NCI-H2171 (cell line): ENCODE measurements around the gene STAP2.
A peak's percentile ranks its signal among the peaks of the same experiment; 100 is the strongest.

Experiments
- DNase-seq: peaks from one replicate; lab custom pipeline; 2025; lab: John Stamatoyannopoulos, UW

STAP2 gene

GRCh38 chr19:4327252-4327876 is 11.3 kb downstream of the STAP2 start:
- peak; percentile 79 for DNase-seq

DNA sequence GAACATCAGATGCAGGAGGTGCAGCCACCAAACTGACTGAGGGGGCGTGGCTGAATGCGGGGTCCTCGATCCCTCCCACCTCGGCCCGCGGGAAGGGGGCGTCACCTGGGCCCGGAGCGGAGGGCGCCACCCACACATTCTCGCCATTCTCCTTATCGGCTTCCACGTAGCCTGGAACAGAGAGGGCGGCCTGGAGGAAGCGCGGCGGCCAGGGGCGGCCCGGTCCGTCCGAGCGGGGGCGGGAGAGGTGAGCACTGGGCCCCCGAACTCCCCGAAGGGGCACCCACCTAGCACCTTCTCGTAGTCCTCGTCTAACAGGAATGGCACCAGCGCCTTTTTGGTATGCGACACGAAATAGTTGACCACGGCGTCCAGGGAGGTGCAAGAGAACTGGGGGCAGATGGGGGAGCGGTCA is 11.8 kb downstream of the STAP2 start:
- no peak for DNase-seq

GRCh38 chr19:4326215-4326836 is 12.3 kb downstream of the STAP2 start:
- DNase-seq: no peak

GRCh38 chr19:4324228-4324627 is 14.4 kb downstream of the STAP2 start:
- no peak for DNase-seq

DNA sequence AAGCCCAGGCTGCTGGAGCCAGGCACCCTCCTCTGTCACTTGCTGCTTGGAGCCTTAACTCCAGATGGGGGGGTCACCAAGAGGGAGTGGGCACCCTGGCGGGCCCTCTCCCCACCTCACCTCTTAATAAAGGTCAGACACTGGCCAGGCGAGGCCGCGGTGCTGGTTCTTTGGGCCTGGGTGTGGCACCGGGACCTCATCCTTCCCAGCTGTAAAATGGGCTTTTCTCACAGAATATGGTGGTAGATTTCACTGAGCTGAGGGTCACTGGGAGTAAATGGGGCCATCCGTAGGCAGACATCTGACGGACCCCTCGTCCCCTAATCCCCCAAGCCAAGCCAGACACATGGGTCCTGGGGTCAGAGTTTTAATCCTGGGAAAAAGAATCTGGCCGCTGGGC is 14.9 kb downstream of the STAP2 start:
- DNase-seq: no peak

DNA sequence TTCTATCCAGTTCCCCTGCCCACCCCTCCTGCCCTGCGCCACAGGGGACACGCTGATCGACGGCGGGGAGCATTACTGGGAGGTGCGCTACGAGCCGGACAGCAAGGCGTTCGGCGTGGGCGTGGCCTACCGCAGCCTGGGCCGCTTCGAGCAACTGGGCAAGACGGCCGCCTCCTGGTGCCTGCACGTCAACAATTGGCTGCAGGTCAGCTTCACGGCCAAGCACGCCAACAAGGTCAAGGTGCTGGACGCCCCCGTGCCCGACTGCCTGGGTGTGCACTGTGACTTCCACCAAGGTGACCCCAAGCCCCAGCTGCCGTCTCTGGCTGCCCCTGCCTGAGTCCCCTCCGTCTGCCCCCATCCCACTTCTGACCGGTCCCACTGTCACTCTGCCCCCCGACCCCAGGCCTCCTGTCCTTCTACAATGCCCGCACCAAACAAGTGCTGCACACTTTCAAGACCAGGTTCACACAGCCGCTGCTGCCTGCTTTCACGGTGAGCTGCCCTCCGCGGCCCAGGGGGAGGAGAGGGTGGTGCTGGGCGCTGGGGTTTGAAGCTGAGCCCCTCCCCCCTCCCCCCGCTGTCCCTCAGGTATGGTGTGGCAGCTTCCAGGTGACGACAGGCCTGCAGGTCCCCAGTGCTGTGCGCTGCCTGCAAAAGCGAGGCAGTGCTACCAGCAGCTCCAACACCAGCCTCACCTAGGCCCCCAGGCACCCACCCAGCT is 15.5 kb downstream of the STAP2 start:
- no peak for DNase-seq

- DNase-seq: no peak
These were observed 18.2 kb downstream of the STAP2 start for GRCh38 chr19:4320419-4320818.

GRCh38 chr19:4319067-4319718 is 19.4 kb downstream of the STAP2 start:
- no peak for DNase-seq

- DNase-seq: no peak
These were observed 20.2 kb downstream of the STAP2 start for GRCh38 chr19:4318460-4318859.

DNA sequence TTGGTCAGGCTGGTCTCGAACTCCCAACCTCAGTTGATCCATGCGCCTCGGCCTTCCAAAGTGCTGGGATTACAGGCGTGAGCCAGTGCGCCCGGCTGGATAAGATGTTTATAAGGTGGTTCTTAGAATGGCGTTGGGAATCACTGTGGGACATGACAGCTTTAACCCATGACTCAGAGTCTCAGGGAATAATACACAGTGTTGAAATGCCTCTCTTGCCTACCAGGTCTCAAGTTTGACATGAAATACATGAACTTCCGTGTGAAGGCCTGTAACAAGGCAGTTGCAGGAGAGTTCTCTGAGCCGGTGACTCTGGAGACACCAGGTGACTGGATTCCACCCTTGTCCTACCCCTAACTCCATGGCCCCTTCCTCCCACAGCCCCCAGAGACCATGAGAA is 21.7 kb downstream of the STAP2 start:
- no peak for DNase-seq

DNA sequence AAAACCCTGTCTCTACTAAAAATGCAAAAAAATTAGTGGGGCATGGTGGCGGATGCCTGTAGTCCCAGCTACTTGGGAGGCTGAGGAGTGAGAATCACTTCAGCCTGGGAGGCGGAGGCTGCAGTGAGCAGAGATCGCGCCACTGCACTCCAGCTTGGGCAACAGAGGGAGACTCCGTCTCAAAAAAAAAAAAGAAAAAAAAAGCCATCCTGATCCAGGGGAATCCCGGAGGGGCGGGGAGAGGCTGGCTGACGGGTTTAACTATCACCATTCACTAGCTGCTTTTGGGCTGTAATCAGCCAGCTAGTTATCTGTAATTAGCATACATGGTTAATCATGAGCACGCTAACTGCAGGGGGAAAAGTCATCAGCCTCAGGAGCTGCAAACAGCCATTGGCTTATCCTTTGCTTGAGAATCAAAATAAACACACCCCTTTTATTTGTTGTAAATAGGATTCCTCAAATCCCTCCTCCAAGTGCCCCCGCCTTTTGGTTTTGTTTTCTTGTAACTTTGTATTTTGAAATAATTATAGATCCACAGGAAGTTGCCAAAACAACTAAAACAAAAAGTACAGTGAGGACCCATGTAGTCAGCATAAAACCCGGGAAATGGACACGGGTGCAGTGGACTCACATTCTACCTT is 24.7 kb downstream of the STAP2 start:
- DNase-seq: no peak

DNA sequence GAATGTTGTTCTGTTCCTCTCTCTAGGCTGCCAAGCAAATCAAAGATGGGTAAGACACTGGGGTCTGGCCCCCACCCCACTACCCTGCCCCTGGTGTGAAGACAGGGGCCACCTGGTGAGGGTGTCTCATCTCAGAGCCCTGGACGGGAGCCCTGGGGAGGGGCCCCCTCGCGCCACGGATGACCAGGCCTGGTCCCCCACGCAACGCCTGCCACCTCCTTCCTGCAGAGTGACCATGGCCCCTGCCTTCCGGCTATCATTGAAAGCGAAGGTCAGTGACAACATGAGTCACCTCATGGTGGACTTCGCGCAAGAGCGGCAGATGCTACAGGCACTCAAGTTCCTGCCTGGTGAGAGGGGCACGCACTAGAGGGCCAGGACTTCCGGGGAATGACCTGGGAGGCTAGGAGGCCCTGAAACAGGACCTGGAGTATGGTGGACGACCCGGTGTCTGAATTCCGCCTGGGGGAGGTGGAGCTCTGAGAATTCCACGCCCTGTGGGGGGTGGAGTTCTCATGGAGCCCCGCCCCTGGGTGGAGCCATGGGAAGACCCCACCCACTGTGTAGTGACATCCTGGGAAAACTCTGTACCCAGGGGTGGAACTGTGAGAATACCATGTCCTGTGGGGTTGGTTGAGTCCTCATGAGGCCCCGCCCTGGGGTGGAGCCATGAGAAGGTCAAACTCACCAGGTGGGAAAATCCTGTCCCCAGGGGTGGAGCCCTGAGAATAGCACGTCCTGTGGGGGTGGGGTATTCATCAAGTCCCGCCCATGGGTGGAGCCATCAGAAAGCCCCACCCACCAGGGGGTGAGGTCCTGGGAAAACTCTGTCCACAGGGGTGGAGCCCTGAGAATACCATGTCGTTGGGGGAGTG is 28.1 kb downstream of the STAP2 start:
- DNase-seq: no peak

DNA sequence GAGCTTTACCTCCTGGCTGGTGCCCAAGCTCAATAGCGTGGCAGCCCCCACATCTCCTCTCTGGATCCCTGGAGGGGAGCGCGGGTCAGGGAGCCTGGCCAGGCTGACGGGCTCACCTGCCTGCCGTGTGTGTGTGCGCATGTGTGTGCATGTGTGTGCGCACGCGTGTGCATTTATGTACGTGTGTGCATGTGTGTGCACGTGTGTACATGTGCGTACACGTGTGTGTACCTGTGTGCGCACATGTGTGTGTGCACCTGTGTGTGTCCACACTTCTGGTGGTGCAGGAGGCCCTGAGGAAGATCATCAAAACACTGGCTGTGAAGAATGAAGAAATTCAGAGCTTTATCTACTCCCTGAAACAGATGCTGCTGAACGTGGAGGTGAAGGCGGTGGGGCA is 33.0 kb downstream of the STAP2 start:
- no peak for DNase-seq

- no peak for DNase-seq
These were observed 33.4 kb downstream of the STAP2 start for GRCh38 chr19:4305257-4305612.

DNA sequence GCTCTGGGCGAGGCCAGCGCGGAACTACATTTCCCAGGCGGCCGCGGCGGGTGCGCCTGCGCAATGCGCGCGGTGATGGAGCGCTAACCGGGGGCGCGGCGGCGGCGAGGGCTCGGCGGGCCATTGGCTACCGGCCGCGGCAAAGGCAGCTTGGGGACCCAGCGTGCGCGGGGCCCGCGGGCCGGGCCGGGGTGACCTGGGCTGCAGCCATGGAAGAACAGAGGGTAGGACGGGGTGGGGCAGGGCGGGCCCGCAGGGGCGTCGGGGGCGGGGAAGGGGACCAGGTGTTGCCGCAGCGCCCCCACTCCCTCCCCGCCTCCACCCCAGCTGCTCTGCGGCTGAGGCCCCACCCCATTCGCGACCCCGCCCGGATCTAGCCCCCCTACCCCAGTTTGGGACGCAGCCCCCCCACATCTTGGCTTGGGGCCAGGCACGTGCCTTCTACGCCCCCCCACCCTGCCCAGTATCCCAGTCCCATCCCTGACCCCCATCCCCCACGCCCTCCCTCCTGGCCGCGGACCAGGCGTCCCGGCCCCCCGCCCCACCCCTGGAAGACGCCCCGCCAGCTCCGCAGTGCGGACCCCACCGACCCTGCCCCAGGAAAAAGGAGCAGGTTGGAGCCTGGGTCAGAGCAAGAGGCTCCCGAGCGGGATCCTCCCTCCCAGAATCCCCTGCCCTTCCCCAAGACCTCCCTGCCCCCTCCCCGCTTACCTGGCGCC is 33.9 kb downstream of the STAP2 start, which contains the start of gene FSD1:
Gene FSD1, plus strand, starts transcription at position 61 of the 719 bp plus-strand sequence. Its CDS starts 149 bp downstream, at position 210.
- DNase-seq: peak; percentile 84

DNA sequence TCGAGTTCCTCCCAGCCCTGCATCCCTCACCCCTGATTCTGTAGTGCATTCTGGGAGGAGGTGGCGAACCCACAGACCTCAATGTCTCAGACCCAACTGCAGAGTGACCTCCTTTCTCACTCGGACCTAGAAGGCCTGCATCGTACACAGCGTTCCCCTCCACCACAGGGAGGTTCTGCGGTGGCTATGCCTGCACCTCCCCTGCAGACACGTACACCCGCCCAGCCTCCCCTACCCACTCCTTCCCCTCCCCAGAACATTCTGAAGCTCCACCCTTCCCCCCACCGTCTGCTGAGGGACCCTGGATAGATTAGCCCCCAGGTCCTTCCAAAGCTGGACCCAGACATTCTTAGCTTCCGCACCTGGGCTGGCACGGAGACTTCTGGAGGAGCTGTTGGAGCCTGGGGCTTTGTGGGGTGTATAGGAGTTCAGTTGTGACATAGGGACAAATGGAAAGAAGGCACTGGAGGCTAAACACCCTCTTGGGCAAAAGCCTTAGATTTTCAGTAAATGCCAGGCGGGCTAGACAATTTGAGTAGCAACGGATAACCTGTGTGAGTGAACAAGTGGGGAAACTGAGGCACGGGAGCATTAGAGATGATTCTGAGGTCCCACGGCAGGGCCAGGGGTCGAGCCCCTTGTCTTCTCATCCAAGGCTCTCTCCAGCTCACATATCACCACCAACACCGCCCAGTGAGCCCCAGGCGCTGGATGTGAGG is 34.6 kb downstream of the STAP2 start:
- DNase-seq: no peak

GRCh38 chr19:4302243-4302640 is 36.4 kb downstream of the STAP2 start, which contains the start of gene TMIGD2:
Gene TMIGD2, minus strand, starts transcription at chr19:4302389. Its CDS starts 4 bp downstream, at chr19:4302385.
- no peak for DNase-seq

DNA sequence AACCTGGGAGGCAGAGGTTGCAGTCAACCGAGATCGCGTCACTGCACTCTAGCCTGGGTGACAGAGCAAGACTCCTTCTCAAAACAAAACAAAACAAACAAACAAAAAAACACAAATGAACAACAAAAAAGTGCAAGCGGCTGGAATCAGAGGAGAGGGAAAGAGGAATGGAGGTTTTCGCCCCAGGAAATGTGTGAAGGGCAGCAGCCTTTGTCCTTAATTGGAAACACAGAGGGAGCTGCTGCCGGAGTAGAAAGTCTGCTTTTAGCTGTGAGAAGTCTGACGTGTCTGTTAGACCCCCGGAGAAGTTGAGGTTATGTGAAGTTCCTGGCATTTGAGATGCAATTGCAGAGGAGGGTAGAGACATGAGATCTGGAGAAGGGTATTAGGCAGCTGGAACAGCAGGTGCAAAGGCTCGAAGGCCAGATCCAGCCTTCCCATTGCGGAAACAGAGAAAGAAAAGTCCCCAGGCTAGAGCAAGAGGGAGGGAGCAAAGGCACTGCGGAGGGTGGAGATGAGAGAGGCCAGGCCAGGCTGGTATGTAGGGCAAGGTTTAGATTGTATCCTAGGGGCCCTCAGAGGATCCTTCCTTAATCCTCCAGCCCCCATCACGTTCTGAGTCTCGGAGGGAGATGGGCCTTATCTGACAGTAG is 36.9 kb downstream of the STAP2 start:
- DNase-seq: no peak

DNA sequence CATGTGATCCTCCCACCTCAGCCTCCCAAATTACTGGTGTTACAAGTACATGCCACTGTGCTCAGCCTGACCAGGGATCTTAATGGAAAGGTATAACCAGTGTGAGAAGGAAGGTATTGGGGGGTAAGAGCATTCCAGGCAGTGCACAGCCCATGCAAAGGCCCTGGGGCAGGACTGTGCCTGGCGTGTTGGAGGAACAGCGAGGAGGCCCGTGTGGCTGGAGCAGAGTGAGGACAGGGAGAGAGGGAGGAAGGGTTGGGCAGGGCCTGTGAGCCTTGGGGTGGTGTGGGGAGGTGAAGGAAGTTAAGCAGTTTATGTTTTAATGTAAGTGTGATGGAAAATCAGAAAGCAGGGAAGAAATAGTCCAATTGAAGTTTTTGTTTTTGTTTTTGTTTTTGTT is 38.0 kb downstream of the STAP2 start:
- no peak for DNase-seq
